Measurements from ENCODE around the gene ARHGEF28.

ARHGEF28 gene

DNA sequence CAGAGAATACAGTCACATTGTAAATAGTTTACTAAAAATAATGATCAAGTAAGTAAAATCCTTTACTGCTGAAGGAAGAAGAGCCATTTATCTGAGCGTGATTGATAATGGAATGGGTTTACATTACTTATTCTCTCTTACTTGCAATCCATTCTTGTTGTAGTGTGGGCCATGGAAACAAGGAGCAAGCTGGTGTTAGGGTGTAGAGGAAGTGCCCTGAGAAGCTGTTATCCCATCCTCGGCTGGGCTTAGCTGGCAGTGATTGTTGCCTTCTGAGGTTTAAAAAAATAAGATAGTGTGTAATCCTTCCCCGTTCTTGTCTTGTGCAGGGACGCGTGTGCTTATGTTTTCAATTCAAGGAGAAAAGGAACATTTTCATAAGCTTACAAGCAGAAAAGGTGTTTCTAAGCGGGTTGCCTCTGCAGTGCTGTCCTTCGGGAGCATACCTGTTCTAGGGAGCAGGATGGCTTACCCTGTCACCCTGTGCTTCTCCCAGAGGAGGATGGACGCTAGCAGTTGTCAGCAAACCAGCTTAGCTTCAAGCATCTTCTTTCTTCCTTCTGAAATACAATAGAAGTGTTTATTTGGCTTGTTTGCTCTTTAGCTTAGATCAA lies 188.3 kb downstream of the ARHGEF28 start:
- DNase-seq (ENCODE audit: low spot score), result no peak

- DNase-seq (ENCODE audit: low spot score), result no peak
Observed at GRCh38 chr5:73815631-73816030, 189.6 kb downstream of the ARHGEF28 start.

GRCh38 chr5:73816656-73817420 lies 190.8 kb downstream of the ARHGEF28 start:
- DNase-seq (ENCODE audit: low spot score), result no peak

DNA sequence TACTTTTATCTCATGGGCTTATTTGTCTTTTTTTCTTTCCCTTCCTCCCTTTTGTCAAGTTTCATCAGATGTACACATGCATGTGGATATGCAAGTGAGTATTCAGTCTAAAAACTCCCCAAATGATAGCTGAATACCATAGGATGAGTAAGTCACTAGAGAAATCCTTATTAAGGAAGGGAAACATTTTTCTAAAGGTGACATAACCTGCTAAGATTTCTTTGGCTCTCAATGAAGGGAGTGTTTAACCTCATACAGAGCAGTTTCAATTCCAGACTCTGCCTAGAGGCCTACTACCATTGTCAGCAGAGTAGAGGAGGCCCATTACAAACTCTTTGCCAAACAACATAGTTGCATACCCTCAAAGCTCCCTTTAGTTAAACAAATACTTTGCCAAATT lies 192.4 kb downstream of the ARHGEF28 start:
- no peak for DNase-seq (ENCODE audit: low spot score)

DNA sequence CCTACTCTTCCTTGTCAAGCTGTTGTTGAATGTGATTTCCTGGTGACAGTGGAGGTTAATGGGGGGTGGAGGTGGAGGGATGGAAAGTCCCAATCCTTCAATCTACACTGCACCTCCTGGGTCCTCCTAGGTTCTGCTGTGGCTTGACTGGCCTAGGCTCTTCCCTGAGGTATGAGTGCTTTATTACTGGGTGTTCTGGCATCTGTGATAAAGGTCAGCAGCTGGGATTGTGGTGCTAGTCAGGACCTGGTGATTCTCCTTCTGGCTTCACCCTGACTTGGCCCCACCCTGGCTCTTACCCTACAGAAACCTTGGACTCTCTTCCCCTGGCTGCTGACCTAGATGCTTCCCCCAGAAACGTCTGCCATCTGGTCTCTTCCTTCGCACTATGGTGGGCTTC lies 194.3 kb downstream of the ARHGEF28 start:
- no peak for DNase-seq (ENCODE audit: low spot score)

DNA sequence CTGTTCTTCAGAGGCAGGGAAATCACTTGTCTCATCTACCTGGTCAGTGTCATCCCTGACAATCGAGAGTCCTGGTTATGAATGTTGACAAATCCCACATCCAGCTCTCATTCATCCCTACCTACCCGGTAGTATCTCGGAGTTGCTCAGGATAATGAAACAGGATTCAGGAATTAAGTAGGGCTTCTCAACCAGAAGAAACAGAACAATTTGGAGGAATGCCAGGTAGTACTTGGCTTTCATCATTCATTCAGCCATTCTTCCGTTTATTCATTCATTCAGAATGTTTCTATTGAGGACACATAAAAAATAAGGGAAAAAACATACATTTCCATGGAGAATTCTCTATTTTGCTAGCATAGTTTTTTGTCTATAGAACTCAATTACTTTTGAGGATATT lies 195.0 kb downstream of the ARHGEF28 start:
- DNase-seq (ENCODE audit: low spot score), result no peak

GRCh38 chr5:73822278-73822988 lies 196.4 kb downstream of the ARHGEF28 start:
- no peak for DNase-seq (ENCODE audit: low spot score)

DNA sequence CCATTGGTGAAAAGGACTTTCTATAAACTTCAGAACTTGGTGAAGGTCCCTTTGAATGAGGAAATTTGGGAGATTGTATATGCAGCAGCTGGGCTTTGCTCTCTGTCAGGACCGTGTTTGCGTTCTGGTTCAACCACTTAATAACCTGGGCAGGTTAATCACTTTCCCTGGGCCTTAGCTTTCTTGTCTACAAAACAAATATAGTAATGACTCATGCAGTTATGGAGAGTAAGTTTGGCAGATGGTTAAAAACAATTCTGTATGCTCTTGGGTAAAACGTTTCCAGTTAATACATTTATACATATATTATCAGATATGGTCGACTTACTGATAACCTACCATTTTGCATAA lies 197.0 kb downstream of the ARHGEF28 start:
- no peak for DNase-seq (ENCODE audit: low spot score)

DNA sequence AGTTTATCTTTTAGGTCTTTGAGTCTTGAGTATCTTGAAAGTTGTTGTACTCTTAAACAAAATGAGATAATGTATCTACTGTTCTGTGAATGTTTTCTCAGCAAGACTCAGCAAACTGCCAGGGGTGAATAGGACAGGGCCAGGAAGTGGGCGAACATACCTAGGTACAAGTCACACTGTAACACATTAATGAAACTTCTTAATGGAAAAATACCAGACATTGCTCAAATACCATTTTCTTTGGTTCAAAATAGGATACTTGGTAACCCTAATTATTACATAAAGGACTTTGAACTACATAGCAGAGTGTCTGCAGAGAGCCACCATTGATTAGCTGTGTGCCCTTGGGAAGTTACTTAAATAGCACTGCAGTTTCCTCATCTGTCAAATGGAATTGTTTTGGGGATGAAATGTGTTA lies 197.5 kb downstream of the ARHGEF28 start:
- no peak for DNase-seq (ENCODE audit: low spot score)

- DNase-seq (ENCODE audit: low spot score), result no peak
Observed at GRCh38 chr5:73825199-73825598, 199.2 kb downstream of the ARHGEF28 start.

DNA sequence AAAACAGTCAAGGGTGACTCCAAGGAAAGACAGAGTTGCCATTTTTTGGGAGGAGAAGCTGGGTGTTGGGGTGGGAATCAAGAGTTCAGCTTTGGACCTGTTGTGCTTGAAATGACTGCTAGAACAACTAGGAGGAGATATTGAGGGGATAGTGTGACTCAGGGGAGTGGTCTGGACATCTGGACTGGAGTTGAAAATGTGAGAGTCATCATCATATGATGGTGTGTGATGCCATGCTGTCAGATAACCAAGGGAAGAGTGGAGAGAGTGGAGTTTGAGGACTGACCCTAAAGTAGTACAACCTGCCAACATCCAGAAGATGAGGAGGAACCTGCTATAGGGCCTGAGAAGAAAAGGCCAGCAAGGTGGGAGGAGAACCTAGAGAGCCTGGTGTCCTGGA lies 199.7 kb downstream of the ARHGEF28 start:
- no peak for DNase-seq (ENCODE audit: low spot score)

DNA sequence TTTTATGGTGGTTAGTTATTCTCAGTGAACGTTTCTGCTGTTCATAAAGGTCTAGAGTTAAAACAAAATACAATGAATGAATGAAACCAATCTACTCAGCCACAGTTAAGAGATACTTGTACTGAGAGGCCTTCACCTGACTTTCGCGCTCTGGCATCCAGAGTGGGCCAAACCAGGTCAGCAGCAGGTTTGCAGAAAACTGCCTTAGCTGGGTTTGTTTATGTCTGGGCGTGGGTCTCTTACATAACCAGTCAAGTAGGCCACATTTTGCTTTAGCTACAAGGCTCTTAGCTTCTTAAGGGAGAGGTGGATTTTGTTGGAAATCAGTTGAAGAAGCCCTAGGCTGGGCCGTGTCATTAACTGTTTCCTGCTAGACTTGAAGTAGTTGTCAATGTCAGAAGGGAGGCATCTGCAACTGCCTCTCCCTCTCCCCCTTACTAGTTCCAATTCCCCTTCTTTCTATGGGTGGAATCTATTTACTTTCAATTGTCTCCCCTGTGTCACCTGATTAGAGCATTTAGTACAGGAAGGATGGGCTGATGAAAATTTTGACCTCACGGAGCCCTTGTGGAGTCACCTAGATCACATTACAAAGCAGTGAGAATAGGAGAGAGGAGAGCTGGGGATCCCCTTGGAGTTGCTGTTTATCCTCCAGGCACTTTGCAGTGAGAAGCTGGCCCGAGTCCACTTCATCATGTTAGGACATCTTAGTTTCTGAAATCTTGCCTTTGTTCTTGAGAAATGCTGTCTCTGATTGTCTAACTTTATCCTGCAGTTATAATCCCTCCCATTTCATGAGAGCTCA lies 200.5 kb downstream of the ARHGEF28 start:
- no peak for DNase-seq (ENCODE audit: low spot score)

DNA sequence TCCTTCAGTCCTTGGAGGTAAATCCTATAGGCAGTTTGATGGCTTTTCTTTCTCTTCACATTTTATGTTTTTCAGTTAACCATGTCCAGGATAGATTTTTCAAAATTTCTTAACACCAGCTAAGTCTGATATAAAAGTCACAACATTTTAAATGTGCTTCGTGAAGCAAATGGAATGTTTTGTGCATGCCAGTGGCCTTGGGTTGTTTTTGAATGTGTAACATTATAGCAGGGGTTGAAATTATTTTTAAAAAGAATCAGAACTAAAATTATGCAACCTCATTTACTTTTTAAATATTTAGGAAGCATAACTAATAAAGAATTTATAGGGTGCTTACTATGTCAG lies 201.1 kb downstream of the ARHGEF28 start:
- no peak for DNase-seq (ENCODE audit: low spot score)

GRCh38 chr5:73828465-73828864 lies 202.5 kb downstream of the ARHGEF28 start:
- DNase-seq (ENCODE audit: low spot score), result no peak

- no peak for DNase-seq (ENCODE audit: low spot score)
Observed at GRCh38 chr5:73830646-73831045, 204.7 kb downstream of the ARHGEF28 start.

- DNase-seq (ENCODE audit: low spot score), result no peak
Observed at GRCh38 chr5:73831066-73831465, 205.1 kb downstream of the ARHGEF28 start.

GRCh38 chr5:73834693-73835092 lies 208.7 kb downstream of the ARHGEF28 start:
- DNase-seq (ENCODE audit: low spot score), result no peak

DNA sequence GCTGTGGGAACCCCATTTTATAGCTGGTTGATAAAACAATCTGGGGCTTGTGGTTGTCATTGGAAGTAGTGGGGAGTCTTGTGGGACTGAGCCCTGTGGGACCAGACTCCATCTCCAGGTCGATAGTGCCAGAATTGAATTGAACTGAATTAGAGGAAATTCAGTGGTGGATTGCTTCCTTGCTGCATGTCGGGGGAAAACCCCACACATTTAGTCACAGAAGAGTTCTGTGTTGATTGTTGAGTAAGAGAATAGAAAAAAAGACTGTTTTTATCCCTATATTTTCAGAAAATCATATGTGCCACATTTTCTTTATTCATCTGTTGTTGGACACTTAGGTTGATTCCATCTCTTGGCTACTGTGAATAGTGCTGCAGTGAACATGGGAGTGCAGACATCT lies 209.7 kb downstream of the ARHGEF28 start:
- DNase-seq (ENCODE audit: low spot score), result no peak

GRCh38 chr5:73836607-73837006 lies 210.6 kb downstream of the ARHGEF28 start:
- no peak for DNase-seq (ENCODE audit: low spot score)

DNA sequence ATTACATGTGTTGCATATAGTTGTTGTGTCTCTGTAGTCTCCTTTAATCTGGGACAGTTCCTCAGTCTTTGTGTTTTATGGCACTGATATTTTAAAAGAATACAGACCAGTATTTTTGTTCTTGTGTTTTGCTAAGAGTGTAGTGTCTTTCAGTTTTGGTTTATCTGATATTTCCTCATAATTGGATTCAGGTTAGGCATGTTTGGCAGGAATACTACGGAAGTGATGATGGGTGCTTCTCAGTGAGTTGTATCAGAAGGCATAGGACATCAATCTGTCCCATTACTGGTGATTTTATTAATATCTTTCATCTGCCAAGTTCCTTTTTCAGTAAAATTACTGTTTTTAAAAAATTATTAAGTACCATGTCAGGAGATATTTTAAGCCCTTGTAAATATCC lies 212.9 kb downstream of the ARHGEF28 start:
- DNase-seq (ENCODE audit: low spot score), result no peak

GRCh38 chr5:73841641-73842040 lies 215.6 kb downstream of the ARHGEF28 start:
- no peak for DNase-seq (ENCODE audit: low spot score)

DNA sequence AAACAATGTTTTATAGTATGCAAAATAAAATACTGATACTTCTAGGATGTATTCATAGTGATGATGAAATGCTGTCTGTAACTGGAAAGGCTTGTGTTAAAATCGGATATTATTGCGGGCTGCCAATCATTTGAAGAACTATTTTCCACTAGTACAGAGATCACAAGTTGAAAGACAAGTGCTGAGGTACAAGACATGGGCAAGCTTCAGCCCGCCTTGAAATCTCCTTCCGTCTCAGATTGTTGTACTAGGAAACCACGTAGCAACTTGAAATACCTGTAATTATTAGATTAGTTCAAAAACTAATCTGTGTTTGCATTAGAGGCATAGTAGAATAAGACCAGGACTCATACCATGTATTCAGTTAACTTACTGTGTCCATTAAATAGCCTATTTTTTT lies 218.2 kb downstream of the ARHGEF28 start:
- DNase-seq (ENCODE audit: low spot score), result no peak

Data from SK-N-DZ (cell line).